ENCODE data around the gene TNPO3.

Gene TNPO3

GRCh38 chr7:128939861-128940410 is 115.0 kb downstream of the TNPO3 start:
- Histone ChIP-seq H3K9ac (ENCODE audit: insufficient read length) (no peak overlapping the region), H3K4me3 (no peak overlapping the region), H3K36me3 (ENCODE audit: insufficient read depth, low read length) (no peaks in the 10 kb centered on the region), H3K9me3 (ENCODE audit: low read depth, low read length) (no peaks in the 10 kb centered on the region), H3K27ac (no peak overlapping the region)
- TF ChIP-seq FOXP2 (optimal IDR thresholded peaks at IDR 0.05; ENCODE audit: control extremely low read depth, extremely low read length, insufficient read depth) (no peak), POLR2AphosphoS5 (IDR thresholded peaks at IDR 0.05; ENCODE audit: borderline replicate concordance, low read depth, low read length) (no peak), EZH2 (IDR thresholded peaks at IDR 0.05) (no peak)
- DNase-seq (ENCODE audit: low read depth, low spot score), result no peak

DNA sequence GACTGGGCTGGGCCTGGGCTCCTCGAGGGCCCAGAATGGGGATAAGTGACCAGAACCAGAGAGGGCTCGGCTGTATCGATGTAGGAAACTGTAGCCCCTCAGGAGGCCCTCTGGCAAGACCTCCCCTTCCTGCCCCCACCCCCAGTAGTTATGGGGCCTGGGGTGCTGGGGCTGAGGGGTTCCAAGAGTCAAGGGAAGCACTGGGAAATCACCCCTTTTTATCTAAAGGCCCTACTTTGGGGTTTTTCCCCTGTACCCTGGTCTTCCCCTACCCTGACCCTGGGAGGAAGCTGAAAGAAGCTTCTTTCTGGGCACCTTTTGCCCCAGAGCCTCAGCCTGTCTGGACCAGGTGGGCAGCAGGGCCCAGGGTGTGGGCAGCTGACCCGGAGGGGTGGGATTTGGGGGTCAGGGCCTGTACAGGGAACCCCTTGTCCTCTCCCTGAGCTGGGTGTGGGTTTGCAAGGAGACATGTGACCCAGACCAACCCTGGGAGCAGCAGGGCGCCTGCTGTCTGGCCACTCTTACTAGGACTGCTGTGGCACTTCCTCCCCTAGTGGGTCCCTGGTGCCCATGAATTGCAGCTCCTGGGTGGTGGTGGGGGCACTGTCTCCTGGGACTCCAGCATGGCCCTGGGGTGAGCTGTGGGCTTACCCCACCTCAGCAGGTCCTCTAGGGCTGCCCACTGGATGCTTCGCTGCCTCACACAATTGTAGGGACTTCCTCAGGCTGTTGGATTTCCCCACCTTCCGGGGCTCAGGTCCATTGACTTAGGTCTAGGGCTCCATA is 115.6 kb downstream of the TNPO3 start:
- Histone ChIP-seq H3K27ac (no peak overlapping the region), H3K36me3 (ENCODE audit: insufficient read depth, low read length) (no peaks in the 10 kb centered on the region), H3K9ac (ENCODE audit: insufficient read length) (no peak overlapping the region), H3K4me3 (no peak overlapping the region), H3K9me3 (ENCODE audit: low read depth, low read length) (no peaks in the 10 kb centered on the region)
- no peak for DNase-seq (ENCODE audit: low read depth, low spot score)
- TF ChIP-seq FOXP2 (optimal IDR thresholded peaks at IDR 0.05; ENCODE audit: control extremely low read depth, extremely low read length, insufficient read depth), result no peak
- no peak for TF ChIP-seq POLR2AphosphoS5 (IDR thresholded peaks at IDR 0.05; ENCODE audit: borderline replicate concordance, low read depth, low read length)
- TF ChIP-seq EZH2 (IDR thresholded peaks at IDR 0.05), result no peak

DNA sequence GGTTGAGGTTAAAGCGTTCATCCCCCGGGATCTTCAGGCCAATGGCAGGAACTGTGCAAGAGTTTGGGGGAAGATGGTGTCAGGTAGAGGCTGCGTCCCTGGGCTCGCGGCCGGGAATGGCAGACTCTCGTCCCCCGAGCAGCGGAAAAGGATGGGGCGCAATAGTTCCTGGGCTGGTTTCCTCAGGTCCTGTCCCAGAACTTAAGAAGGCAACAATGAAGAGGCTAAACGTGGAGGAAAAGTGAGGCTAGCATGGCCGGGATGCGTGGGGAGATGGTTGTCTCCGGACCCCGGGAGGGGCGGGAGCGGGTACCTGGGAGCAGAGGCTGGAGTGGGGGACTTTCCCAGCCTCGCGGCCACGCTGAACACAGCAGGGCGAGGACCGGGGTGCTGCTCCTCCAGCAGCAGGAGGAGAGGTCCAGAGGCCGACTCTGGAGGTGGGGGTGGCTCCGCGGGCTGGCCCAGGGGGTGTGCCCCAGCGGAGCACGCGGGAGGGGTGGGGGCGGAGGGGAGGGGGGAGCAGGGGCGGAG is 116.3 kb downstream of the TNPO3 start:
- no peak overlapping the region for H3K27ac ChIP-seq
- TF ChIP-seq POLR2AphosphoS5 (IDR thresholded peaks at IDR 0.05; ENCODE audit: borderline replicate concordance, low read depth, low read length) (no peak), EZH2 (IDR thresholded peaks at IDR 0.05) (no peak), FOXP2 (optimal IDR thresholded peaks at IDR 0.05; ENCODE audit: control extremely low read depth, extremely low read length, insufficient read depth) (no peak)
- DNase-seq (ENCODE audit: low read depth, low spot score), result no peak
- H3K36me3 ChIP-seq (ENCODE audit: insufficient read depth, low read length), result no peaks in the 10 kb centered on the region
- no peak overlapping the region for H3K9ac ChIP-seq (ENCODE audit: insufficient read length)
- peak overlapping the region; percentile 53 for H3K4me3 ChIP-seq
- no peaks in the 10 kb centered on the region for H3K9me3 ChIP-seq (ENCODE audit: low read depth, low read length)

- Histone ChIP-seq H3K27ac (no peak within 1 kb of the TSS), H3K9ac (ENCODE audit: insufficient read length) (no peak within 1 kb of the TSS)
These were observed 117.0 kb downstream of the TNPO3 start, which contains the start of gene IRF5 for GRCh38 chr7:128937647-128938543. Gene IRF5 (plus strand): TSS chr7:128937927. CDS start chr7:128942082, 4,155 bp downstream.

DNA sequence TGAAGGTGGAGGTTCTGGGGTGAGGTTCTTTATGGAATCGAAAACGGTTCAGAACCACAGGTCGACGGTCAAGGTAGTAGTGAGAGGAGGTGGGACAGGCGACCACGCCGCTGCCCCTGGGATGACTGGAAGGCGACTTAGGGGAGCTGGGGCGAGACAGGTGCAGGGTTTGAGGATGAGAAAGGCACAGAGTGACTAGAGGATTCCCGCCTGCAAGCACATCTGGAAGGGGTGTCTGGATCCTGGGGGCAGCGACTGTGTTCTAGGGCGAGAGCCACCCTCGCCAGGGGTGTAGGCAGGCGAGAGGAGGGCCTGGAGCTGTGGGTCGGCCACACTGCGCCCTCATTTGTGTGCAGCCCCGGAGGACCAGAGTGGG is 117.7 kb downstream of the TNPO3 start:
- Histone ChIP-seq H3K9ac (ENCODE audit: insufficient read length) (no peak overlapping the region), H3K36me3 (ENCODE audit: insufficient read depth, low read length) (no peaks in the 10 kb centered on the region), H3K9me3 (ENCODE audit: low read depth, low read length) (no peaks in the 10 kb centered on the region), H3K27ac (no peak overlapping the region), H3K4me3 (no peak overlapping the region)
- no peak for DNase-seq (ENCODE audit: low read depth, low spot score)
- no peak for TF ChIP-seq EZH2 (IDR thresholded peaks at IDR 0.05)
- no peak for TF ChIP-seq FOXP2 (optimal IDR thresholded peaks at IDR 0.05; ENCODE audit: control extremely low read depth, extremely low read length, insufficient read depth)
- TF ChIP-seq POLR2AphosphoS5 (IDR thresholded peaks at IDR 0.05; ENCODE audit: borderline replicate concordance, low read depth, low read length), result no peak

More at GRCh38 chr7:128937647-128938543, 117.0 kb downstream of the TNPO3 start, which contains the start of gene IRF5:
- H3K4me3 ChIP-seq, result peak within 1 kb of the TSS; percentile 53
- no peaks in the 10 kb centered on the region for H3K9me3 ChIP-seq (ENCODE audit: low read depth, low read length)
- no peak for TF ChIP-seq EZH2 (IDR thresholded peaks at IDR 0.05)
- TF ChIP-seq POLR2AphosphoS5 (IDR thresholded peaks at IDR 0.05; ENCODE audit: borderline replicate concordance, low read depth, low read length), result no peak
- TF ChIP-seq FOXP2 (optimal IDR thresholded peaks at IDR 0.05; ENCODE audit: control extremely low read depth, extremely low read length, insufficient read depth), result no peak
- DNase-seq (ENCODE audit: low read depth, low spot score), result no peak
- no peaks in the 10 kb centered on the region for H3K36me3 ChIP-seq (ENCODE audit: insufficient read depth, low read length)

DNA sequence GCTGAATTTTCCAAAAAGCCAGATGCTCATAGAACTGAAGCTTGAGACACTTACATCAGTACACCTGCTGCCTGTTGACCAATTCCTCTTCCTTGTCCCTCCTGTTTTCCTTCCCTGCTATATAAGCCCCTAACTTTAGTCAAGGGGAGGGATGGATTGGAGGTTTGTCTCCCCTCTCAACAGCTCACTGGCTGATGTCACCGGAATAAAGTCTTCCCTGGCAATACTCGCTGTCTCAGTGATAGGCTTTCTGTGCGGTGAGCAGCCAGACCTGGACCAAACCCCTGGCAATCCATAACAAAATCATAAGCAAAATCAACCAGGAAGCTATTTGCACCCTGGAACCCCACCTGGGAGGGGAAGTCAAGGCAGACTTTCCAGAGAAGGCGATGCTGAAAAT is 118.1 kb downstream of the TNPO3 start:
- Histone ChIP-seq H3K27ac (no peak overlapping the region), H3K9me3 (ENCODE audit: low read depth, low read length) (no peaks in the 10 kb centered on the region), H3K4me3 (no peak overlapping the region), H3K36me3 (ENCODE audit: insufficient read depth, low read length) (no peaks in the 10 kb centered on the region), H3K9ac (ENCODE audit: insufficient read length) (no peak overlapping the region)
- TF ChIP-seq POLR2AphosphoS5 (IDR thresholded peaks at IDR 0.05; ENCODE audit: borderline replicate concordance, low read depth, low read length) (no peak), FOXP2 (optimal IDR thresholded peaks at IDR 0.05; ENCODE audit: control extremely low read depth, extremely low read length, insufficient read depth) (no peak), EZH2 (IDR thresholded peaks at IDR 0.05) (no peak)
- no peak for DNase-seq (ENCODE audit: low read depth, low spot score)

- Histone ChIP-seq H3K4me3 (no peak overlapping the region), H3K9me3 (ENCODE audit: low read depth, low read length) (no peaks in the 10 kb centered on the region), H3K9ac (ENCODE audit: insufficient read length) (no peak overlapping the region), H3K27ac (no peak overlapping the region), H3K36me3 (ENCODE audit: insufficient read depth, low read length) (no peaks in the 10 kb centered on the region)
- no peak for DNase-seq (ENCODE audit: low read depth, low spot score)
- no peak for TF ChIP-seq EZH2 (IDR thresholded peaks at IDR 0.05)
- no peak for TF ChIP-seq POLR2AphosphoS5 (IDR thresholded peaks at IDR 0.05; ENCODE audit: borderline replicate concordance, low read depth, low read length)
- TF ChIP-seq FOXP2 (optimal IDR thresholded peaks at IDR 0.05; ENCODE audit: control extremely low read depth, extremely low read length, insufficient read depth), result no peak
These were observed 119.6 kb downstream of the TNPO3 start for GRCh38 chr7:128935342-128935730.
